ENCODE measurements around the gene COPA. TPM values are rescaled to one million over a fixed set of nuclear protein-coding genes. Genes with fewer than 3 reads are reported as not detected.

COPA gene
- total RNA-seq, 4 donors from 2014 or later, result 140 to 186 (median 150) TPM

DNA sequence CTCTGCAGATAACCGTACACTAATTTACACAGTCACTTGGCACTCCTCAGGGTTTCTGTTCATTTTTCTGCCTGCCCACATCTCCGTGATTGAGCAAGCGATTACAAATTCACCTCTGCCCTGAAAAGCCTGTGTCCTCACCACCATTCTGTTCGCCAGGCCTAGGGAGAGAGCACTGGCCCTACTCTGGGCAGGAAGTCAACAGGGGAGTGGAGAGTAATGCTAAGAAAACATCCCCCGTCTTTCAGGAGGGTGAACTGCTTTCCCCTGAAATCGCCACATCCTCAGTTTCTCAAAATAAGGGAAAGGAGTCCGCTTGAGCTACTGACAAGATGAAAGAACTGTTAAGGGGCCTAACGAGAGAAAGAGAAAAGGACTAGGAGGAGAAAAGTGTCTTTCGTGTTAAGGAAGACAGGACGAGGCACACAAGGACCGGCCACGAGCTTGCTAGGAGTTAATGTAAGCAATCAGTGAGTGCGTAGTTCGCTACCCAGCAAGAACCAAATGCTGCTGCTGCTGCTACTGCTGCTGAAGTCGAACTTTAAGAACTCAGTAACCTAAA is 58.7 kb downstream of the COPA start:
- TF ChIP-seq, protein P1, sequence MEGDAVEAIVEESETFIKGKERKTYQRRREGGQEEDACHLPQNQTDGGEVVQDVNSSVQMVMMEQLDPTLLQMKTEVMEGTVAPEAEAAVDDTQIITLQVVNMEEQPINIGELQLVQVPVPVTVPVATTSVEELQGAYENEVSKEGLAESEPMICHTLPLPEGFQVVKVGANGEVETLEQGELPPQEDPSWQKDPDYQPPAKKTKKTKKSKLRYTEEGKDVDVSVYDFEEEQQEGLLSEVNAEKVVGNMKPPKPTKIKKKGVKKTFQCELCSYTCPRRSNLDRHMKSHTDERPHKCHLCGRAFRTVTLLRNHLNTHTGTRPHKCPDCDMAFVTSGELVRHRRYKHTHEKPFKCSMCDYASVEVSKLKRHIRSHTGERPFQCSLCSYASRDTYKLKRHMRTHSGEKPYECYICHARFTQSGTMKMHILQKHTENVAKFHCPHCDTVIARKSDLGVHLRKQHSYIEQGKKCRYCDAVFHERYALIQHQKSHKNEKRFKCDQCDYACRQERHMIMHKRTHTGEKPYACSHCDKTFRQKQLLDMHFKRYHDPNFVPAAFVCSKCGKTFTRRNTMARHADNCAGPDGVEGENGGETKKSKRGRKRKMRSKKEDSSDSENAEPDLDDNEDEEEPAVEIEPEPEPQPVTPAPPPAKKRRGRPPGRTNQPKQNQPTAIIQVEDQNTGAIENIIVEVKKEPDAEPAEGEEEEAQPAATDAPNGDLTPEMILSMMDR (IDR thresholded peaks at IDR 0.05; ENCODE audit: low read depth), result no peak

DNA sequence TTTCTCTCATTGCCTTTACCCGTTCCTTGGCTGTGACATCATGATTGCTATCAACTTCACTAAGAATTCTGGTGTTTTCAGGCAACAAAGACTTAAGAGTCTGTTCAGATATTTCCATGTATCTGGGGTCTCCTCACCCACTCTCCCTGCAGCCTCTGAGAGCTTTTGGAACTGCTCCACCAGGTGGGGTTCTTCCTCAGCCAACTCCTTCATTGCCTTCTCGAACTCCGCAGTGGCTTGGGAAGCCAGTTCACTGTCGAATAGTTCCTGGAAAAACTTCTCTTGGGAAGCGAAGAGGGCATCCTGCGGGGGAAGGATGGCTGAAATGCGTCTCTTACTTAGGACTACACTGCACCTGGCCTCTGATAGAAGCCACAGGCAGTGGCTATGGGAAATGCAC is 60.2 kb downstream of the COPA start:
- TF ChIP-seq, protein P1 (IDR thresholded peaks at IDR 0.05; ENCODE audit: low read depth), result no peak

DNA sequence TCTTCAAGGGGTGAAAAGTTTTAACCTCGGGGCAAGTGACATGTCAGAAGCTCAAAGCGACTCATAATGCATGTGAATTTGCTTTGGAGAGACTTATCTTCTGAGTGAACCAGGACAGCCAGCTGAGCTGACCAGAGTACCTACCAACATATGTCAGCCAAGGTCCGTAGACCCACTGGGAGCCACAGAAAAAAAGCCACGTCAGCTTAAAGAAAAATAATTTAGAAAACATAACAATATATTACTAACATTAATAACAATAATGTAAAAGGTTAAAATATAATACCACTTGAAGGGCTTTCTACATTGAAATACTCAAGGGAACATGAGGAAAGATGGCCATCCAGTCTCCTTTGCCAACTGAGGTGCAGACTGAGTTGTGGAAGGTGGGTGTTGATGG is 65.1 kb downstream of the COPA start:
- TF ChIP-seq, protein P1 (IDR thresholded peaks at IDR 0.05; ENCODE audit: low read depth), result no peak

DNA sequence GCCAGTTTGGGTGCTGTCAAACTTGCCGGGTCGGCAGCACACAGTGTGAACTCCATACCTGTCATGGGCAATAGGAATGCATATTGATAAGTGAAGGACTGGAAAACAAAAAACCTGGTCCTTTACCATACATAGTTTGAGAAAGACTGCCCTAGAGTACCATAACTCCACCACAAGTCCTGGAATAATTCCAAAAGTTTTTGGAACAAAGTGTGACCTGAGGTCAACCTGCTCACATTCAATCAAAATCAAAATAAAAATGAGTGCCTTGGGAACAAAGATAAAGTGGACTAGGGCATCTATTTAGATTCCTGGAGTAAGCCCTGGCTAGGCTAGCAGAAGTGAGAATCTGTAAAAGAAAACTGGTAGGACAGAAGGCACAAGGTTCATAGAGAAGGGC is 65.7 kb downstream of the COPA start:
- TF ChIP-seq, protein P1 (IDR thresholded peaks at IDR 0.05; ENCODE audit: low read depth), result no peak

DNA sequence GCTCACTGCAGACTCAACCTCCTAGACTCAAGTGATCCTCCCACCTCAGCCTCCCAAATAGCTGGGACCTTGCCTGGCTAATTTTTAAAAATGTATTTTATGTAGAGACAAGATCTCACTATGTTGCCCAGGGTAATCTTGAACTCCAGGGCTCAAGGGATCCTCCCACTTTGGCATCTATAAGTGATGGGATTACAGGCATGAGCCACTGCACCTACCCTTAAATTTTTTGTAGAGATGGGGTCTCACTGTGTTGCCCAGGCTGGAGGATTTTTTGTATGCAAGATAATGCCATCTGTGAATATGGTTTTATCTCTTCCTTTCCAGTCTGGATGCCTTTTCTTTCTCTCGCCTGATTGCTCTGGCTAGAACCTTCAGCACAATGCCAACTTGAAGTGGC is 72.0 kb downstream of the COPA start:
- TF ChIP-seq, protein P1 (IDR thresholded peaks at IDR 0.05; ENCODE audit: low read depth), result no peak

DNA sequence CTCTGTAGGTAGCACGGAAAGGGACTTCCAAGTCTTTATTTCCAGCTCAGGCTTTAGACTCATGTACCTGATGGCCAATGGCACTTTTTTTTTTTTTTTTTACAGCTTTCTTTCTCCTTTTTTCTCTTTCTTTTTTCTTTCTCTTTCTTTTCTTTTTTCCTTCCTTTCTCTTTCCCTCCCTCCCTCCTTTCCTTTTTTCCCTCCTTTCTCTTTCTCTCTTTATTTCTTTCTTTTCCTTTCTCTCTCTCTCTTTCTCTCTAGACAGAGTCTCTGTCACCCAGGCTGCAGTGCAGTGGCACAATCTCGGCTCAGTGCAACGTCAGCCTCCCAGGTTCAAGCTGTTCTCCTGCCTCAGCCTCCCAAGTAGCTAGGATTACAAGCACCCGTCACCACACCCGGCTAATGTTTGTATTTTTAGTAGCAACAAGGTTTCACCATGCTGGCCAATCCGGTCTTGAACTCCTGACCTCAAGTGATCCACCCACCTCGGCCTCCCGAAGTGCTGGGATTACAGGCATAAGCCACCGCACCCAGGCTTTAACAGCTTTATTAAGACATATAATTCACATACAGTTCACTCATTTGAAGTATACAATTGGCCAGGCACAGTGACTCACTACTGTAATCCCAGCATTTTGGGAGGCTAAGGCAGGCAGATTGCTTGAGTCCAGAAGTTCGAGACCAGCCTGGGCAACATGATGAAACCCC is 75.6 kb downstream of the COPA start:
- TF ChIP-seq, protein P1 (IDR thresholded peaks at IDR 0.05; ENCODE audit: low read depth), result no peak

DNA sequence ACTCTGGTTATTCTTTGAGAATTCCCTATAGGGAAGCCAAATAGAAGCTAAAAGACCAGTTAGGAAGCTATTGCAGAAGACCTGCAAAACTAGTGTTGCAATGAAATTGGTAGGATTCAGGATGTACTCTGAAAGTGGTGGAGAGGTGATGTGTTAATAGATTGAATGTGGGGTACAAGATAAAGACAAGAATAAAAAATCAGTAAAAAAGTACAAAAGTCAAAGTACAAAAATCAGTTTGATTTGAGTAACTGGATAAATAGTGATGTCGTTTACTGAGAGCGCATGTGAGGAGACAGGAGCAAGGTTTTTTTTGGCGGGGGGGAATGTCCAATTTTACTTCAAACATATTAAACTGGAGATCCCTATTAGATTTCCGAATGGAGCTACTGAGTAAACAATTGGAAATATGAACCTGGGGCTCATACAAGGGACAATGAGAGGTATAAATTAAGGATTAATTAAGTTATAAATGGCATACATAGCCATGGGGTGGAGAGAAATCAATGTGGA is 78.2 kb downstream of the COPA start:
- TF ChIP-seq, protein P1 (IDR thresholded peaks at IDR 0.05; ENCODE audit: low read depth), result no peak

All from subcutaneous adipose tissue (tissue), 4 donors.